Vagina (tissue), 2 donors: ENCODE data around the gene ZNF417.

Source experiments
- POLR2A ChIP-seq, 2 donors: fragments of 450-650 bp; IDR thresholded peaks; one replicate each; pipeline ENCODE4 v1.6.1; 2017; ENCODE audit warnings: antibody characterized with exemption in 2 of 2, mild to moderate bottlenecking in 2 of 2, moderate library complexity in 2 of 2
- POLR2AphosphoS5 ChIP-seq, 2 donors: sonication (generic); formaldehyde crosslinking; IDR thresholded peaks; one replicate each; pipeline ENCODE4 v1.9.0; 2017; ENCODE audit warnings: antibody characterized with exemption in 2 of 2, mild to moderate bottlenecking in 2 of 2, low read depth in 1 of 2; ENCODE audit not compliant: insufficient read depth in 1 of 2
- TF ChIP-seq, protein P1 (sequence below), 3 experiments: fragments of 450-650 bp in 2 of 3; fragments of 200-600 bp in 1 of 3; sonication (generic) in 1 of 3; IDR thresholded peaks; one replicate each; pipeline ENCODE4 v1.5.1; 2017 to 2019; ENCODE audit warnings: antibody characterized with exemption in 3 of 3, mild to moderate bottlenecking in 2 of 3, moderate library complexity in 2 of 3

DNA sequence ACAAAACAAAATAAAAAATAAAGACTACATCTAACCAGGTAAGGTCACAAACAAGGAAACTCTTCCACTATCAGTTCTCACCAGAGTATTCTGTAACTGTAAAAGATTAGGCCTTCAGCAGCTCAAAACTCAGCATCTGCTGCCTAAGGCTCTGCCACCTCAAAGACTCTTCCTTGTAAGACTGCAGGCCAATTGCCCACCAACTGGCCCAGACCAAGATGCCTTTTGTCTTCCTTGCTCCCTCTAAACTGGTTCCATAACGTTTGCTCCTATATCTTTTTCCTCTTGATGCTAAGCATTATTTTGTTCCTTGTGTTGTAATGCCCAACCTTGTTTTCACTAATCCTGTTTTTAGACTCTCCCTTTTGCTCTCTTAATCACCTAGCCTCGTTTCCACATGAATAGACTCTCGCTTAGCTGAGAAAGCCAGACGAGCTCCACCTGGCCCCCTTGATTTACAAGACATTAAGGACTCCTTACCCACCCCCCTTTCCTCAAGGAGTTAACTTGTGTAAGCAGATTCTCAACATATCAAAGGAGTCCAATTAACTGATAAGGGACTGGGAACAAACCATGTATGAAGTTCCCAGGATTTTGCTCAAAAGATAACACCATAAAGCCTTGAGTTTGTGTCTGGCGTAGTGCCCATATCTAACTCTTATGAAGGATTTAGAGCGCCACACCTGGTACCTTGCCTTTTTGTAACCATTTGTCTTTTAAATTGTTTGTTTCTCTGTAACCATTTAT is 29.0 kb downstream of the ZNF417 start:
- TF ChIP-seq, protein P1, sequence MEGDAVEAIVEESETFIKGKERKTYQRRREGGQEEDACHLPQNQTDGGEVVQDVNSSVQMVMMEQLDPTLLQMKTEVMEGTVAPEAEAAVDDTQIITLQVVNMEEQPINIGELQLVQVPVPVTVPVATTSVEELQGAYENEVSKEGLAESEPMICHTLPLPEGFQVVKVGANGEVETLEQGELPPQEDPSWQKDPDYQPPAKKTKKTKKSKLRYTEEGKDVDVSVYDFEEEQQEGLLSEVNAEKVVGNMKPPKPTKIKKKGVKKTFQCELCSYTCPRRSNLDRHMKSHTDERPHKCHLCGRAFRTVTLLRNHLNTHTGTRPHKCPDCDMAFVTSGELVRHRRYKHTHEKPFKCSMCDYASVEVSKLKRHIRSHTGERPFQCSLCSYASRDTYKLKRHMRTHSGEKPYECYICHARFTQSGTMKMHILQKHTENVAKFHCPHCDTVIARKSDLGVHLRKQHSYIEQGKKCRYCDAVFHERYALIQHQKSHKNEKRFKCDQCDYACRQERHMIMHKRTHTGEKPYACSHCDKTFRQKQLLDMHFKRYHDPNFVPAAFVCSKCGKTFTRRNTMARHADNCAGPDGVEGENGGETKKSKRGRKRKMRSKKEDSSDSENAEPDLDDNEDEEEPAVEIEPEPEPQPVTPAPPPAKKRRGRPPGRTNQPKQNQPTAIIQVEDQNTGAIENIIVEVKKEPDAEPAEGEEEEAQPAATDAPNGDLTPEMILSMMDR (IDR thresholded peaks at IDR 0.05): no peak
- no peak for TF ChIP-seq POLR2A (IDR thresholded peaks at IDR 0.05)
- TF ChIP-seq POLR2AphosphoS5 (IDR thresholded peaks at IDR 0.05; ENCODE audit: insufficient read depth in 1 of 2, low read depth in 1 of 2): no peak
